Measurements from ENCODE around the gene ADAMTS4.

DNA sequence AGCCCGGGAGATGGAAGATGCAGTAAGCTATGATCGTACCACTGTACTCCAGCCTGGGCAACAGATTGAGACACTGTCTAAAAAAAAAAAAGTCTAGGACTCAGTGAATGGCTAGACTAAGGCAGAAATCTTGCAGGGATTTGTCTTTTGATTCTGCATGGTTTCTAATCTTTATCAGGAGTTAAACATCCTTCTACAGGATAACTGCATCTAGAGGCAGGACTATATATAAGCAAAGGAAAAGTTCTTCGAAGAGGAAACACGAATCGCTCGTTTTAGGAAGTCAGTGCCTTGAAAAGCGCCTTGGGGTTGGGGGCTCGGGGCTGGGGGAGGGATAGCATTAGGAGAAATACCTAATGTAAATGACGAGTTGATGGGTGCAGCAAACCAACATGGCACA, 45.7 kb downstream of the ADAMTS4 start:
- TF ChIP-seq POLR2AphosphoS5 (IDR thresholded peaks at IDR 0.05; ENCODE audit: insufficient read depth, low read depth, low read length) (no peak), EZH2 (IDR thresholded peaks at IDR 0.05; ENCODE audit: borderline replicate concordance, low read depth, low read length, severe bottlenecking) (no peak), POLR2A (IDR thresholded peaks at IDR 0.05; ENCODE audit: low read depth, low read length) (no peak), JUN (IDR thresholded peaks at IDR 0.05; ENCODE audit: borderline replicate concordance, insufficient read depth, insufficient read length, low read depth) (no peak)
- TF ChIP-seq, protein P1, sequence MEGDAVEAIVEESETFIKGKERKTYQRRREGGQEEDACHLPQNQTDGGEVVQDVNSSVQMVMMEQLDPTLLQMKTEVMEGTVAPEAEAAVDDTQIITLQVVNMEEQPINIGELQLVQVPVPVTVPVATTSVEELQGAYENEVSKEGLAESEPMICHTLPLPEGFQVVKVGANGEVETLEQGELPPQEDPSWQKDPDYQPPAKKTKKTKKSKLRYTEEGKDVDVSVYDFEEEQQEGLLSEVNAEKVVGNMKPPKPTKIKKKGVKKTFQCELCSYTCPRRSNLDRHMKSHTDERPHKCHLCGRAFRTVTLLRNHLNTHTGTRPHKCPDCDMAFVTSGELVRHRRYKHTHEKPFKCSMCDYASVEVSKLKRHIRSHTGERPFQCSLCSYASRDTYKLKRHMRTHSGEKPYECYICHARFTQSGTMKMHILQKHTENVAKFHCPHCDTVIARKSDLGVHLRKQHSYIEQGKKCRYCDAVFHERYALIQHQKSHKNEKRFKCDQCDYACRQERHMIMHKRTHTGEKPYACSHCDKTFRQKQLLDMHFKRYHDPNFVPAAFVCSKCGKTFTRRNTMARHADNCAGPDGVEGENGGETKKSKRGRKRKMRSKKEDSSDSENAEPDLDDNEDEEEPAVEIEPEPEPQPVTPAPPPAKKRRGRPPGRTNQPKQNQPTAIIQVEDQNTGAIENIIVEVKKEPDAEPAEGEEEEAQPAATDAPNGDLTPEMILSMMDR (IDR thresholded peaks at IDR 0.05; ENCODE audit: extremely low read depth in 1 of 2, insufficient read depth in 1 of 2, low read depth in 1 of 2, low read length in 2 of 2) = no peak
- TF ChIP-seq, protein P2, sequence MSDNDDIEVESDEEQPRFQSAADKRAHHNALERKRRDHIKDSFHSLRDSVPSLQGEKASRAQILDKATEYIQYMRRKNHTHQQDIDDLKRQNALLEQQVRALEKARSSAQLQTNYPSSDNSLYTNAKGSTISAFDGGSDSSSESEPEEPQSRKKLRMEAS (IDR thresholded peaks at IDR 0.05; ENCODE audit: insufficient read depth, insufficient read length) = no peak

All from endothelial cell of umbilical vein (primary cell).